HL-60 (cell line): ENCODE measurements around the gene MBD3.

Source experiments
- DNase-seq, 2 experiments: peaks; one replicate each; pipeline ENCODE4 v3.0.0-alpha.2; 2010 to 2020; ENCODE audit warnings: low read depth in 1 of 2, low spot score in 1 of 2
- H3K27ac ChIP-seq: fragments of 250-450 bp; sonication (Bioruptor Pico); replicated peaks from 2 replicates; pipeline ENCODE4 v1.5.1; 2020; ENCODE audit warnings: mild to moderate bottlenecking, moderate library complexity
- H3K27me3 ChIP-seq: fragments of 250-450 bp; sonication (Bioruptor Pico); 2 replicates; pipeline ENCODE4 v1.5.1; 2021; ENCODE audit warnings: mild to moderate bottlenecking, moderate library complexity; ENCODE audit not compliant: insufficient read depth, poor library complexity, severe bottlenecking
- H3K4me3 ChIP-seq: replicated peaks from 2 replicates; pipeline ENCODE4 v1.5.1; 2011; ENCODE audit warnings: mild to moderate bottlenecking, control low read depth, low read length; ENCODE audit not compliant: insufficient read depth
- CTCF ChIP-seq: IDR thresholded peaks from one replicate; pipeline ENCODE4 v1.5.1; 2011; ENCODE audit warnings: low read length, control low read depth, inconsistent platforms; ENCODE audit not compliant: insufficient read depth
- GABPA ChIP-seq: IDR thresholded peaks from 2 replicates; pipeline ENCODE4 v1.6.1; 2012; ENCODE audit warnings: low read depth
- POLR2AphosphoS5 ChIP-seq: IDR thresholded peaks from 2 replicates; pipeline ENCODE4 v1.6.1; 2012; ENCODE audit warnings: low read depth
- REST ChIP-seq: IDR thresholded peaks from 2 replicates; pipeline ENCODE4 v1.6.1; 2012; ENCODE audit warnings: low read depth; ENCODE audit not compliant: insufficient replicate concordance
- SPI1 ChIP-seq: IDR thresholded peaks from 2 replicates; pipeline ENCODE4 v1.6.1; 2012; ENCODE audit warnings: low read depth, mild to moderate bottlenecking, borderline replicate concordance

MBD3 gene

GRCh38 chr19:1605236-1606137, 12.8 kb upstream of the MBD3 start, which contains the start of gene UQCR11:
Gene UQCR11, minus strand, starts transcription at chr19:1605462. Its CDS starts 53 bp downstream, at chr19:1605409.
- DNase-seq, result peak; percentile 93 to 95
- Histone ChIP-seq H3K27ac (peak within 1 kb of the TSS; percentile 76), H3K27me3 (no peaks in the 10 kb centered on the region), H3K4me3 (peak within 1 kb of the TSS; percentile 100)
- TF ChIP-seq POLR2AphosphoS5 (peak; percentile 41), SPI1 (0 out of 2 replicates have a peak, but pooled peaks have one; percentile 1), CTCF (peak; percentile 37), GABPA (peak; percentile 74), REST (no peak)

- no peak for TF ChIP-seq SPI1
- TF ChIP-seq CTCF, result no peak
- Histone ChIP-seq H3K27ac (no peak overlapping the region), H3K27me3 (no peaks in the 10 kb centered on the region), H3K4me3 (no peak overlapping the region)
- no peak for DNase-seq
Observed at GRCh38 chr19:1602091-1602707, 9.5 kb upstream of the MBD3 start.

- TF ChIP-seq CTCF, result no peak
- no peak for TF ChIP-seq REST
- no peak for TF ChIP-seq GABPA
- no peak for TF ChIP-seq SPI1
- TF ChIP-seq POLR2AphosphoS5, result no peak
- Histone ChIP-seq H3K27me3 (no peaks in the 10 kb centered on the region), H3K4me3 (no peak overlapping the region), H3K27ac (no peak overlapping the region)
- DNase-seq, result no peak
Observed at GRCh38 chr19:1601613-1602064, 9.0 kb upstream of the MBD3 start.
